ENCODE data around the gene FHAD1.

GRCh38 chr1:15405106-15405850 is 158.3 kb downstream of the FHAD1 start:
- TF ChIP-seq POLR2A (IDR thresholded peaks at IDR 0.05) (no peak), CTCF (IDR thresholded peaks at IDR 0.05) (no peak), POLR2AphosphoS5 (IDR thresholded peaks at IDR 0.05; ENCODE audit: insufficient read depth in 1 of 2, low read depth in 1 of 2) (no peak)
